KMS-11 (cell line): ENCODE measurements around the gene RAPGEF3.

Experiments
- H2AFZ ChIP-seq: fragments of 200-600 bp; sonication (generic); 2 replicates; pipeline ENCODE4 v1.6.1; 2016; ENCODE audit warnings: antibody characterized with exemption, mixed run types, low read depth
- H3K27ac ChIP-seq: fragments of 200-600 bp; sonication (generic); 2 replicates; pipeline ENCODE4 v1.6.1; 2016; ENCODE audit warnings: mild to moderate bottlenecking, mixed run types
- H3K27me3 ChIP-seq: fragments of 200-600 bp; sonication (generic); 2 replicates; pipeline ENCODE4 v1.6.1; 2017; ENCODE audit warnings: mild to moderate bottlenecking, low read depth, mixed run types, moderate library complexity; ENCODE audit not compliant: insufficient read depth
- H3K36me3 ChIP-seq: fragments of 200-600 bp; sonication (generic); 2 replicates; pipeline ENCODE4 v1.6.1; 2017; ENCODE audit warnings: mild to moderate bottlenecking, mixed run types; ENCODE audit not compliant: insufficient read depth
- H3K4me1 ChIP-seq: fragments of 200-600 bp; sonication (generic); 2 replicates; pipeline ENCODE4 v1.6.1; 2016; ENCODE audit warnings: mild to moderate bottlenecking, low read depth, mixed run types; ENCODE audit not compliant: poor library complexity, severe bottlenecking
- H3K4me2 ChIP-seq: fragments of 200-600 bp; sonication (generic); 2 replicates; pipeline ENCODE4 v1.7.0; 2016; ENCODE audit warnings: mild to moderate bottlenecking, mixed run types
- H3K4me3 ChIP-seq: fragments of 200-600 bp; sonication (generic); IDR thresholded peaks from 2 replicates; pipeline ENCODE4 v1.6.1; 2017; ENCODE audit warnings: low read depth, low read length, mixed read lengths; ENCODE audit not compliant: insufficient read depth
- H3K79me2 ChIP-seq: fragments of 200-600 bp; sonication (generic); 2 replicates; pipeline ENCODE4 v1.6.1; 2016; ENCODE audit warnings: low read depth, mixed run types; ENCODE audit not compliant: insufficient read depth
- H3K9ac ChIP-seq: fragments of 200-600 bp; sonication (generic); 2 replicates; pipeline ENCODE4 v1.6.1; 2016; ENCODE audit warnings: mild to moderate bottlenecking, mixed run types
- H4K20me1 ChIP-seq: fragments of 200-600 bp; sonication (generic); 2 replicates; pipeline ENCODE4 v1.6.1; 2016; ENCODE audit warnings: mild to moderate bottlenecking, mixed run types; ENCODE audit not compliant: insufficient read depth
- TF ChIP-seq, protein P1 (sequence below): fragments of 200-600 bp; sonication (generic); conservative IDR thresholded peaks from 2 replicates; pipeline ENCODE4 v1.6.1; 2017; ENCODE audit warnings: low read depth, mild to moderate bottlenecking, antibody characterized with exemption, low read length, moderate library complexity, mixed read lengths

Gene RAPGEF3

DNA sequence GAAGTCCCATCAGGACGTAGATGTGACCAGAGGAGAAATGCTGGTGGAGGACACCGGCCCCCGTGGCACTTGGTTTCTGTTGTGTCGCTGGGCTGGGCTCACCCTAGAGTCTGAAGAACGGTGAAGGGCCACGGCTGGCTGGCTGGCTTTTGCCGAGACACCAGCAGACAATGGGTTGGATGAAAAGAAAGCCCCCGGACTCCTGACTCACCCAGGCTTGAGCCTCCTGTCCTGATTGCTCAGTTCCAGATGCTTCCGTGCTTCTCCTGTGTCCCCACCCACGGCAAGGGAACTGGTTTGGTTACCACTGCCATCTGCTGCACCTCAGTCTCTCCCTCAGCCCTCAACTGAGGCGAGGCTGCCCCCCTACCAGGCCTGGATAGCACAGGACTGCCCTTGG is 23.0 kb downstream of the RAPGEF3 start:
- Histone ChIP-seq H3K4me3 (no peak overlapping the region), H3K27me3 (no peaks in the 10 kb centered on the region), H3K4me2 (no peak overlapping the region), H3K27ac (no peak overlapping the region), H2AFZ (no peak overlapping the region), H3K4me1 (peaks cover 21% of the 10 kb centered on the region), H3K36me3 (no peaks in the 10 kb centered on the region), H4K20me1 (no peaks in the 10 kb centered on the region), H3K79me2 (no peaks in the 10 kb centered on the region), H3K9ac (no peak overlapping the region)
- TF ChIP-seq, protein P1, sequence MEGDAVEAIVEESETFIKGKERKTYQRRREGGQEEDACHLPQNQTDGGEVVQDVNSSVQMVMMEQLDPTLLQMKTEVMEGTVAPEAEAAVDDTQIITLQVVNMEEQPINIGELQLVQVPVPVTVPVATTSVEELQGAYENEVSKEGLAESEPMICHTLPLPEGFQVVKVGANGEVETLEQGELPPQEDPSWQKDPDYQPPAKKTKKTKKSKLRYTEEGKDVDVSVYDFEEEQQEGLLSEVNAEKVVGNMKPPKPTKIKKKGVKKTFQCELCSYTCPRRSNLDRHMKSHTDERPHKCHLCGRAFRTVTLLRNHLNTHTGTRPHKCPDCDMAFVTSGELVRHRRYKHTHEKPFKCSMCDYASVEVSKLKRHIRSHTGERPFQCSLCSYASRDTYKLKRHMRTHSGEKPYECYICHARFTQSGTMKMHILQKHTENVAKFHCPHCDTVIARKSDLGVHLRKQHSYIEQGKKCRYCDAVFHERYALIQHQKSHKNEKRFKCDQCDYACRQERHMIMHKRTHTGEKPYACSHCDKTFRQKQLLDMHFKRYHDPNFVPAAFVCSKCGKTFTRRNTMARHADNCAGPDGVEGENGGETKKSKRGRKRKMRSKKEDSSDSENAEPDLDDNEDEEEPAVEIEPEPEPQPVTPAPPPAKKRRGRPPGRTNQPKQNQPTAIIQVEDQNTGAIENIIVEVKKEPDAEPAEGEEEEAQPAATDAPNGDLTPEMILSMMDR = no peak

DNA sequence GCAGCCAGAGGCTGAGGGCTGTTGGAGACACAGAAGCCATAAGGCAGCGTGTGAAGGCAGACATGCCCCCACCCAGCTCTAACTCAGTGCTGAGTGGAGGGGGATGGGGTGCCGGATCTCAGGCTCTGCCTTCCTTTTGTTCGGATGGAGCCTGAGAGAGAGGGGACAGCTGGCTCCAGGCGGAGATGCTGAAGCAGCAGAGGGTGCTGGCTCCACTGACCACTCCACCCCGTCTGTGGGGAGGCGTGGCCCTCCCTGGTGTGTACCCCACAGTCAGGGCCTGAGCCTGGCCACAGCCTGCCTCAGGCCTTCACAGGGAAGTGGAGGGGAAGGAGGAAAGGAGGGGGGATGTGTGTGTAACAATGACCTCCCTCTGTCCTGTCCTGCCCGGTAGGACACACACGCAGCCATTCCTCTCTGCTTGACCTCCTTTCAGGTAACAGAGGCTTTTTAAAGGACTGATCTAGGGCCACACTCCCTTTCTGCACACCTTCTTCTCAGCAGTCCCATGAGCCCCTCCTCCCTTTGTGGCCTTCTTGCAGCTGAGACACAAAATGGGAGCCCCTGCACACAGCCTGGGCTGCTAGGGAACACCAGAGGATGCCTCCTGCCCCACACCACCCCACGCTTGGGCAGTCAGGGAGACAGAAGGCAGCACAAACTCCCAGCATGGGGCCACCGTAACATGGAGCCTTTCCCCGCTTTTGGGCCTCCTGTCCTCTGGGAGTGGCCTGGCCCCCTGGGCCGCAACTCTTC is 23.8 kb downstream of the RAPGEF3 start:
- no peaks in the 10 kb centered on the region for H3K36me3 ChIP-seq
- peaks cover 13% of the 10 kb centered on the region for H3K4me1 ChIP-seq
- H2AFZ ChIP-seq = no peak overlapping the region
- no peaks in the 10 kb centered on the region for H3K27me3 ChIP-seq
- no peaks in the 10 kb centered on the region for H3K79me2 ChIP-seq
- H3K27ac ChIP-seq = no peak overlapping the region
- no peaks in the 10 kb centered on the region for H4K20me1 ChIP-seq
- H3K4me3 ChIP-seq = no peak overlapping the region
- H3K9ac ChIP-seq = no peak overlapping the region
- no peak overlapping the region for H3K4me2 ChIP-seq
- TF ChIP-seq, protein P1 = no peak

DNA sequence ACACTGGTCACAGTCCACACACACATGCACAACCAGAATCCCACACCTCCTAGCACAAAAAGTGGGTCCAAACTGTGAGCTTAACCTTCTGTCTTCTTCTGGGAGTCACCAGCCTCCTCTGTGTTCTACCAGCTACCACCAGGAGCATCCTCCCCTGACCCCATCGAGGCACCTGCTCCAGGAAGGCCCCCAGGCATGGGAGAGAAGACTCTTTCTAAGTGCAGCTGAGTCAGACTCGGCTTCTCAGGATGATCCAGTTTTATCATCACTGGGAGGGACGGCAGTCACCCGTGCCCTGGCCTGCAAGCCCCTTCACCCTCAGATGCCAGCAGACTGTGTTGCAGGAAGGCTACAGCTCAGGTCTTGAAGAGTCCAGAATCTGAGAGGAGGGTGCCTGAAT is 25.5 kb downstream of the RAPGEF3 start:
- H3K36me3 ChIP-seq = no peaks in the 10 kb centered on the region
- H2AFZ ChIP-seq = no peak overlapping the region
- no peaks in the 10 kb centered on the region for H4K20me1 ChIP-seq
- TF ChIP-seq, protein P1 = no peak
- H3K27me3 ChIP-seq = no peaks in the 10 kb centered on the region
- H3K79me2 ChIP-seq = no peaks in the 10 kb centered on the region
- H3K9ac ChIP-seq = no peak overlapping the region
- no peak overlapping the region for H3K27ac ChIP-seq
- H3K4me3 ChIP-seq = no peak overlapping the region
- H3K4me2 ChIP-seq = no peak overlapping the region
- no peaks in the 10 kb centered on the region for H3K4me1 ChIP-seq

DNA sequence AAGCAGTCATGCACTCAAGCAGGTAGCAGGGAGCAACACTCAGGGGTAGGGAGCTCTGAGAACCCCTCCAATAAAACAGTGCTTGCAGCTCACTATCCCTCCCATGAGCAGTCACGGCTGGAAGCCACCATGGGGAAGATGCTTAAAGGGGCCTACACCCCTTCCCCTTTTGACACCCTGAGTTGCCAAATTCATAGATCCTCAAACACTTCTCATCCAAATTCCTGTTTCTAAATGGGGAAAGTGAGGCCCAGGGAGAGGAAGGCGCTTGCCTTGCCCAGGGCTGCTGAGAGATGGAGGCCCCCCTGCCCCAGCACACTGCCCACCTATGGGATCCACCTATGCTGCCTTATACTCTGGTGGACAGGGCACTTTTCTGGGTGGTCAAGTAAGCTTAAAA is 26.2 kb downstream of the RAPGEF3 start:
- H2AFZ ChIP-seq = no peak overlapping the region
- no peak overlapping the region for H3K4me2 ChIP-seq
- H3K4me1 ChIP-seq = no peaks in the 10 kb centered on the region
- no peaks in the 10 kb centered on the region for H4K20me1 ChIP-seq
- H3K27me3 ChIP-seq = no peaks in the 10 kb centered on the region
- no peaks in the 10 kb centered on the region for H3K79me2 ChIP-seq
- no peak overlapping the region for H3K27ac ChIP-seq
- no peaks in the 10 kb centered on the region for H3K36me3 ChIP-seq
- TF ChIP-seq, protein P1 = no peak
- H3K4me3 ChIP-seq = no peak overlapping the region
- H3K9ac ChIP-seq = no peak overlapping the region
